Activated naive CD4-positive, alpha-beta T cell treated with anti-CD3 and anti-CD28 coated beads for 36 hours (primary cell): ENCODE results near the gene KDM4C. TPM values are rescaled to one million over a fixed set of nuclear protein-coding genes. Genes with fewer than 3 reads are reported as not detected.

ENCODE experiments used
- CTCF ChIA-PET: fragments of 350-600 bp; sonication (Branson Sonifier 250); formaldehyde crosslinking; loops from one replicate; lab custom pipeline; 2021; ENCODE audit warnings: antibody characterized with exemption; lab: Charles Lee
- DNase-seq: peaks from one replicate; pipeline ENCODE4 v3.0.0-alpha.2; 2020
- H3K27ac Mint-ChIP-seq: one replicate; pipeline ENCODE4 v1.8.0; 2021; ENCODE audit warnings: mild to moderate bottlenecking, mixed read lengths
- H3K27me3 Mint-ChIP-seq: one replicate; pipeline ENCODE4 v1.8.0; 2021; ENCODE audit warnings: low read depth, mixed read lengths
- H3K36me3 Mint-ChIP-seq: one replicate; pipeline ENCODE4 v1.8.0; 2021; ENCODE audit warnings: low read depth, mixed read lengths
- H3K4me1 Mint-ChIP-seq: one replicate; pipeline ENCODE4 v1.8.0; 2021; ENCODE audit warnings: low read depth, mixed read lengths
- H3K4me3 Mint-ChIP-seq: one replicate; pipeline ENCODE4 v1.8.0; 2021; ENCODE audit warnings: mild to moderate bottlenecking, moderate library complexity, mixed read lengths
- H3K9me3 Mint-ChIP-seq: one replicate; pipeline ENCODE4 v1.8.0; 2021; ENCODE audit warnings: mixed read lengths
- intact Hi-C: fragments of 100-400 bp; cut with micrococcal nuclease; formaldehyde crosslinking; loops from one replicate; pipeline ENCODE4 v1.15.1; 2023
- total RNA-seq, 2 experiments: library from RNA; stranded (reverse); gene quantifications; one replicate each; pipeline ENCODE4 v1.2.3, GENCODE V29; 2021

Gene KDM4C
- total RNA-seq, 2 experiments from 2014 or later: 27.4 to 28.9 TPM

- peaks cover 10% of the 10 kb centered on the region for H3K36me3 Mint-ChIP-seq
- CTCF ChIA-PET: interaction anchor here (1.0 kb wide), 1 partner anchor 33 kb away, joined by 3 read pairs; no protein-coding TSS in a partner anchor
- no peak for DNase-seq
- no peaks in the 10 kb centered on the region for H3K27me3 Mint-ChIP-seq
- intact Hi-C loops: no loop called here
- no peak overlapping the region for H3K4me3 Mint-ChIP-seq
- H3K4me1 Mint-ChIP-seq: peaks cover 11% of the 10 kb centered on the region
- H3K9me3 Mint-ChIP-seq: no peaks in the 10 kb centered on the region
- H3K27ac Mint-ChIP-seq: no peak overlapping the region
Measured at GRCh38 chr9:6977761-6978160, 220.0 kb downstream of the KDM4C start.

DNA sequence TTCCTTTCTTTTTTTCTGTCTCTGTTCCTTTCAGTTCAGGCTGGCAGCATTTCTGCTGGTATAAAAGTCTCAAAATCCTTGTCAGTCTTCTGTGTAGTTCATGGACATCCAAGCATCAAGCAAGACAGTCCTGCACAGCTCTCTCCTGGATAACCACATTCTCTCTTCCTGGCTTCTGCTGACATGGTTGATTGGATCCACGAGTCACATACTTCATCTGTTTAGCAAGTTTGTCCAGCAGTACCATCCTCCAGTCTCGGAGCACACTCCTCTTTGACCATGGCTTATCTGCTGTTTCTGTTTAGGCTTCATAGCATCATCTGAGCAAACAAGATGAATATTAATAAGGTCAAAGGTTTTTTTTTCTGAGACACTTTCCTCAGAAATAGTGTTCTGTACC, 220.8 kb downstream of the KDM4C start:
- H3K27ac Mint-ChIP-seq: no peak overlapping the region
- no peaks in the 10 kb centered on the region for H3K9me3 Mint-ChIP-seq
- intact Hi-C loops: no loop called here

GRCh38 chr9:6984941-6985578, 227.3 kb downstream of the KDM4C start:
- intact Hi-C loops: no loop called here
- Mint-ChIP-seq H3K4me3 (no peak overlapping the region), H3K27me3 (no peaks in the 10 kb centered on the region), H3K36me3 (peaks cover 38% of the 10 kb centered on the region), H3K4me1 (no peaks in the 10 kb centered on the region), H3K9me3 (no peaks in the 10 kb centered on the region), H3K27ac (no peak overlapping the region)
- DNase-seq: no peak
- CTCF ChIA-PET: interaction anchor here (0.9 kb wide), 1 partner anchor 400 kb away, joined by 3 read pairs; no protein-coding TSS in a partner anchor

More for the DNA sequence above, 220.8 kb downstream of the KDM4C start:
- Mint-ChIP-seq H3K4me3 (no peak overlapping the region), H3K4me1 (peaks cover 8% of the 10 kb centered on the region), H3K36me3 (peaks cover 15% of the 10 kb centered on the region), H3K27me3 (no peaks in the 10 kb centered on the region)
- no peak for DNase-seq
- CTCF ChIA-PET: no interaction called here

- intact Hi-C loops: no loop called here
- H3K27ac Mint-ChIP-seq: no peak overlapping the region
- no peak for DNase-seq
- no peak overlapping the region for H3K4me3 Mint-ChIP-seq
- CTCF ChIA-PET: no interaction called here
- H3K36me3 Mint-ChIP-seq: peaks cover 39% of the 10 kb centered on the region
- no peaks in the 10 kb centered on the region for H3K27me3 Mint-ChIP-seq
- no peaks in the 10 kb centered on the region for H3K9me3 Mint-ChIP-seq
- H3K4me1 Mint-ChIP-seq: no peaks in the 10 kb centered on the region
Measured at GRCh38 chr9:6986141-6986815, 228.5 kb downstream of the KDM4C start.

DNA sequence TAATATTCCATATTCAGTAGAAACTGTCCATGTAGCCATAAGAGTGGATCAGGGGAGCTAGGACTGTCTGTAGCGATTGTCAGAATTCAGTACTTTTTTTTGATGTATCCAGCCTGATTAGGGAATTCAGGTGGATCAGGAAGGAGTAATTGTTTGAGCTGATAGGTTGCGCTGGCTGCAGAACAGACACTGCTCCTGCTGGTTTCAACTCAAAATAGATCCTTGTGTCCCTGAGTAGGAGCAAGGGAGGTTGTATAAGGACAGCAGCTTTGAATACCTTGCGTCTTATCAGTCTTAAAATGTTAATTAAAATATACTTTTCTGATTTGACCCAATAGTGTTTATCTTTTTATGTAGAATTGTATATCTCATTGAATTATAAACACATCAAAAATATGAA, 229.6 kb downstream of the KDM4C start:
- H3K27ac Mint-ChIP-seq: no peak overlapping the region
- intact Hi-C loops: no loop called here
- H3K4me3 Mint-ChIP-seq: no peak overlapping the region
- DNase-seq: no peak
- CTCF ChIA-PET: no interaction called here
- no peaks in the 10 kb centered on the region for H3K9me3 Mint-ChIP-seq
- H3K27me3 Mint-ChIP-seq: no peaks in the 10 kb centered on the region
- H3K4me1 Mint-ChIP-seq: no peaks in the 10 kb centered on the region
- peaks cover 39% of the 10 kb centered on the region for H3K36me3 Mint-ChIP-seq

GRCh38 chr9:6991418-6991817, 233.6 kb downstream of the KDM4C start:
- peaks cover 30% of the 10 kb centered on the region for H3K36me3 Mint-ChIP-seq

DNA sequence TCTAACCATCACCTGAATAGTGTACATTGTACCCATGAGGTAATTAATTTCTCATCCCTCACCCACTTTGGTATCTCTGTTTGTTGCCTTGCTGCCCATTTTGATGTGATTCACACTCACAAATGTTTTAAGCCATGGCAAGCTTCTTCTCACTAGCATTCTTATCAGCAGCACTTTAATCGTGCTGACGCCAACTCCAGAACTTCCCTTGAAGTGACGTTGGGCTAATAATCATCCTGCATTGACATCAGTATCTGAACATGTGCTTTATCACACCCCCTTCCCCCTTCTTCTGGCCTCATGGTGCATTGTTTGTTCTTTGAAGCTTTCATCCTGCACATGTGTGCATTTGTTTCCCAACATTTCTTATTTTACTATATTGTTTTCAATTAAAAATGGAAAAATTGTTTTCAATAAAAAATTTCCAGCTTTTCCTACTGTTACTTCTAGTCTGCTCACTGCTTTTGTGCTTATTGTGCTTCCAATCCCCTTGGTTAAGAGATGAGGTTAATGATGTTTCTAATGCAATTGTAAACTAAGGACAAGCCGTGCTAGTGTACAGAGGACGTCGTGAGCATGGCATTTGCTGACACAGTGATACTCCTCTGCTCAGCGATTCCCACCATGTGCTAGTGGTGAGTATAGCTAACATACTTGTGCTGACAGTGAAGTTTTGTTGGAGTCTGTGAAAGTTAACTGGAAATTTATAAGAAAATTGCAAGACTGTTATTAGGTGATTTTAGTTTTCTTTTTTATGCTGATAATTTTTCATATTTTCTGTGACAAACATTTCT, 238.5 kb downstream of the KDM4C start:
- H3K4me1 Mint-ChIP-seq: no peaks in the 10 kb centered on the region
- CTCF ChIA-PET: no interaction called here
- no peak for DNase-seq

More at GRCh38 chr9:6991418-6991817, 233.6 kb downstream of the KDM4C start:
- no peaks in the 10 kb centered on the region for H3K9me3 Mint-ChIP-seq
- no peaks in the 10 kb centered on the region for H3K4me1 Mint-ChIP-seq
- H3K27me3 Mint-ChIP-seq: no peaks in the 10 kb centered on the region
- DNase-seq: no peak
- no peak overlapping the region for H3K27ac Mint-ChIP-seq
- CTCF ChIA-PET: interaction anchor here (0.7 kb wide), 1 partner anchor 250 kb away, joined by 3 read pairs; no protein-coding TSS in a partner anchor
- H3K4me3 Mint-ChIP-seq: no peak overlapping the region
- intact Hi-C loops: no loop called here

DNA sequence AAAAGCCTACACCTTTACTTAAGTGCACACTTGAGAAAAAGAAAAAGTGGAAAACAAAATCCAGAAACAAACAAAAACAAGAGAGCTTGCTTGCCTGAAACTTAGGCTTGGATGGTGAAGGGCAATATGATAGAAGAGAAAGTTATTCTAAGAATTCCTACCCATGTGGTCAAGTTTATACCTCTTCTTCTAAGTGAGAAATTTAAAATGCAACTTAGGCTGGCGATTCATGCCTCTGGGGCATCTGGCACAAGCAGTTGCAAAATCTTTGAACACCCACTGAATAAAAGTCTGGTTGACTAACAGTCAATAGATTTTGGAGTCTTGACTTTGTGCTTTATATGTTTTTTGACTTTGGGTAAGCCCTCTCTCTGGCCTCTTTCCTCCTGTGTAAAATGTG, 239.6 kb downstream of the KDM4C start:
- Mint-ChIP-seq H3K36me3 (peaks cover 30% of the 10 kb centered on the region), H3K4me3 (no peak overlapping the region), H3K9me3 (no peaks in the 10 kb centered on the region), H3K27ac (no peak overlapping the region), H3K4me1 (no peaks in the 10 kb centered on the region), H3K27me3 (no peaks in the 10 kb centered on the region)
- intact Hi-C loops: no loop called here
- CTCF ChIA-PET: no interaction called here
- no peak for DNase-seq

More for the DNA sequence above, 238.5 kb downstream of the KDM4C start:
- intact Hi-C loops: no loop called here
- Mint-ChIP-seq H3K36me3 (peaks cover 28% of the 10 kb centered on the region), H3K9me3 (no peaks in the 10 kb centered on the region), H3K27me3 (no peaks in the 10 kb centered on the region), H3K4me3 (no peak overlapping the region), H3K27ac (no peak overlapping the region)

DNA sequence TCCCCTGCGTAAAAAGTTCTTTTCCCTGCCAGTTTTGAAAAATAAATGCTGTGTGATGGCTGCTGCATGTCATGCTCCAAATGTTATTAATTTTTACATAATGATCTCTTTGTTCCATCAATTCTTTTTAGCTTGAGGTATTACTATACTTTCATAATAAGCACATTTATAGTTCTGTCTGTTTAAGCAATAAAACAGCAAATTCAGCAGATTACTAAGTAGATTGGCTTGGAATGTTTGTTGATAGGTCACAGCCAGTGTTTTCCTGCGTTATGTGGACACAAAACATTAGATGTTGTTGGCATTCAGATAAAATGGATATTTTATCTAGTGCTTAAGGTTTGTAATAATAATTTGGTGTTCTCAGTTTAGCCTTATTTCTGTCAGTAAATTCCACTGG, 242.0 kb downstream of the KDM4C start:
- H3K4me3 Mint-ChIP-seq: no peak overlapping the region
- H3K27ac Mint-ChIP-seq: no peak overlapping the region
- CTCF ChIA-PET: no interaction called here
- no peaks in the 10 kb centered on the region for H3K9me3 Mint-ChIP-seq
- DNase-seq: no peak
- H3K36me3 Mint-ChIP-seq: peaks cover 31% of the 10 kb centered on the region
- H3K27me3 Mint-ChIP-seq: no peaks in the 10 kb centered on the region
- no peaks in the 10 kb centered on the region for H3K4me1 Mint-ChIP-seq
- intact Hi-C loops: no loop called here

GRCh38 chr9:7001571-7001970, 243.8 kb downstream of the KDM4C start:
- Mint-ChIP-seq H3K27ac (no peak overlapping the region), H3K9me3 (no peaks in the 10 kb centered on the region), H3K4me1 (no peaks in the 10 kb centered on the region), H3K4me3 (no peak overlapping the region), H3K36me3 (peaks cover 35% of the 10 kb centered on the region), H3K27me3 (no peaks in the 10 kb centered on the region)
- DNase-seq: no peak
- CTCF ChIA-PET: interaction anchor here (0.7 kb wide), 1 partner anchor 397 kb away, joined by 3 read pairs; no protein-coding TSS in a partner anchor
- intact Hi-C loops: no loop called here

GRCh38 chr9:7003861-7004260, 246.1 kb downstream of the KDM4C start:
- Mint-ChIP-seq H3K4me3 (no peak overlapping the region), H3K27ac (no peak overlapping the region), H3K27me3 (no peaks in the 10 kb centered on the region), H3K36me3 (peaks cover 45% of the 10 kb centered on the region), H3K9me3 (no peaks in the 10 kb centered on the region), H3K4me1 (no peaks in the 10 kb centered on the region)
- intact Hi-C loops: no loop called here
- DNase-seq: no peak
- CTCF ChIA-PET: no interaction called here

DNA sequence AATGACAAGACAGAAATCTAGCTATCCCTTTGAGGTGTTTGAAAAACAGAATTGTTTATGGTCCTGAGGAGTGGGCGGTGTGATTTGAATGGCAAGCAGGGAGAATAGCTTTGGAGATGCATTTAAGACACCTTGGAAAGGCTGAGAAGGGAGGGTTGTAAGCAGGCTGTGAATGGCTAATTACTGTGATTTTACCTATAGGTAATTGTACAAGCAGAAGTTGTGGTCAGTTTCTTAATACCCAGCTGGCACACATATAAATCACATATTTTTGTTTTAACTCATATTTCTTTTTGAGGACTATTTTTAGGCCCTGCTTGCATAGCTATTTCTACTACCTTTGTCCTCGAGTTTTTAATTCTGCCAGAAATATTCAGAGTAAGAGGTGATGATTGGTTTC, 248.6 kb downstream of the KDM4C start:
- Mint-ChIP-seq H3K36me3 (peaks cover 51% of the 10 kb centered on the region), H3K4me1 (peaks cover 2% of the 10 kb centered on the region)
- intact Hi-C loops: no loop called here

More for the DNA sequence above, 248.6 kb downstream of the KDM4C start:
- DNase-seq: no peak
- H3K9me3 Mint-ChIP-seq: no peaks in the 10 kb centered on the region
- no peaks in the 10 kb centered on the region for H3K27me3 Mint-ChIP-seq
- no peak overlapping the region for H3K27ac Mint-ChIP-seq
- no peak overlapping the region for H3K4me3 Mint-ChIP-seq
- CTCF ChIA-PET: no interaction called here
